Right lobe of liver (tissue), 6 donors: ENCODE results near the gene IWS1. TPM values are rescaled to one million over a fixed set of nuclear protein-coding genes. Genes with fewer than 3 reads are reported as not detected.
"Not testable (repeated sequence)": the region's sequence is repeated elsewhere in the genome, so short reads cannot be mapped to it uniquely, and the experiment has no call there.

ENCODE experiments used
- ATAC-seq, 4 donors: fragments of 200-7000 bp; cut with Tn5 transposase; one replicate each; pipeline ENCODE4 v1.9.1; 2020; ENCODE audit warnings: mild to moderate bottlenecking in 4 of 4, moderate library complexity in 4 of 4
- DNase-seq, 3 donors: peaks; one replicate each; pipeline ENCODE4 v3.0.0-alpha.2; 2020
- H3K27ac ChIP-seq, 3 donors: fragments of 200-600 bp; one replicate each; pipeline ENCODE4 v1.8.0; 2022
- H3K27me3 ChIP-seq, 2 donors: fragments of 200-600 bp; one replicate each; pipeline ENCODE4 v1.8.0; 2022
- H3K36me3 ChIP-seq, 4 donors: fragments of 200-600 bp; sonication (generic) in 1 of 4; one replicate each; pipeline versions ENCODE4 v1.5.1 to v1.8.0; 2017 to 2022; ENCODE audit warnings: control low read depth in 1 of 4
- H3K4me1 ChIP-seq, 4 donors: fragments of 200-600 bp; sonication (generic) in 1 of 4; one replicate each; pipeline versions ENCODE4 v1.5.1 to v1.8.0; 2017 to 2022; ENCODE audit warnings: control low read depth in 1 of 4
- H3K4me3 ChIP-seq, 3 donors: fragments of 200-600 bp; one replicate each; pipeline ENCODE4 v1.8.0; 2022
- H3K9me3 ChIP-seq, 4 donors: fragments of 200-600 bp; sonication (generic) in 1 of 4; one replicate each; pipeline versions ENCODE4 v1.5.1 to v1.8.0; 2017 to 2022; ENCODE audit warnings: control low read depth in 1 of 4
- POLR2A ChIP-seq: fragments of 450-650 bp; IDR thresholded peaks from one replicate; pipeline ENCODE4 v1.6.1; 2017; ENCODE audit warnings: antibody characterized with exemption, mild to moderate bottlenecking
- WGBS: methylation state at CpG from one replicate; pipeline ENCODE4 v1.1.6; 2018; ENCODE audit warnings: low coverage, low lambda C conversion rate; ENCODE audit not compliant: insufficient coverage; ENCODE audit errors: missing lambda C conversion rate; 5-methylcytosine and 5-hydroxymethylcytosine counted together
- intact Hi-C, 2 donors: fragments of 100-400 bp; cut with DNase I; formaldehyde crosslinking; loops; one replicate each; pipeline versions ENCODE4 v1.11.2 to v1.14.1; 2022
- total RNA-seq, 6 experiments: library from RNA; depleted of rRNA in 2 of 6; stranded (reverse); fragments of >200 nt in 2 of 6; fragmentation: NEBNext Ultra II Directional in 3 of 6; extraction: Animal tissue kit (Norgen Biotek cat#: 25700) in 3 of 6; gene quantifications; one replicate each; pipeline versions ENCODE4 v1.1.0 to v1.2.4, GENCODE V29; 2016 to 2023
- TF ChIP-seq, protein P1 (sequence below), 4 donors: fragments of 200-600 bp in 3 of 4; fragments of 450-650 bp in 1 of 4; IDR thresholded peaks; one replicate each; pipeline versions ENCODE4 v1.5.1 to v1.8.0; 2016 to 2022; ENCODE audit warnings: antibody characterized with exemption in 4 of 4, mild to moderate bottlenecking in 2 of 4
- donor health status: DM: no; HTN: yes; CAD: no.
- donor health status: DM: no; HTN: no; CAD: no.
- donor health status: DM: no; HTN: no; CAD: no.
- donor health status: DM: no; HTN: yes; CAD: no.
- donor health status: DM: no; HTN: yes; CAD: no.

The IWS1 gene
- total RNA-seq, 6 experiments from 2014 or later: 15.7 to 27.9 (median 20.1) TPM

DNA sequence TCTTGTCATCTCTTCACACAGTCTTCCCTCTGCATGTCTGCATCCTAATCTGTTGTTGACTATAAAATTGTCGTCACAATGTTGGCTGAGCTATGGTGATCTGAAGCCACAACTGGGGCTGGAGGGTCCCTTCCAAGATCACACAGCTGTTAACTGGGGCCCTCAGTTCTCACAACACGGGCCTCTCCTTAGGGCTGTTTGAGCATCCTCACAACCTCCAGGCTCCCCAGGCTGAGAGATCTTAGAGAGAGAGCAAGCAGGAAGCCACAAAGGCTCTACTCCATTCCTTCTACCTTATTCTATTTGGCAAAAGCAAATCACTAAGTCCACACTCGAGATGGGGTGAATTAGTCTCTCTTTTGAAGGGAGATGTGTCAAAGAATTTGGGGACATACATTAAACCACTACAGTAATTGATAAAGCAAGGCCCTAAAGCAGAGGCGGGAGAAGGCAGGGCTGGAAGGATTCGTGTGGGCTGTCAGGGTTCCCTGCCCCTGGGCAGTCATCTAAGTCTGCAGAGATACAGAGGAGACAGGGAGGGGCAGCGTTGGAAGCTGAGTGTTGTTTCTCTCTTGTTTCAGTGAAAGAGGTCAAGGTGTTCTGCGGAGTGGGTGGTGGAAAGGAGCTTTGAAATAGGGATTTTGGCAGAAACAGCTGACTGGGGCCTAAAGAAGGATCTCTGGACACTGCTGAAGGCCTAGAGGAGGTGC is 25.1 kb upstream of the IWS1 start:
- H3K27ac ChIP-seq: no peak overlapping the region
- 69% methylated on average over 4 of the region's 7 CpGs for WGBS
- H3K9me3 ChIP-seq: no peaks in the 10 kb centered on the region
- TF ChIP-seq, protein P1, sequence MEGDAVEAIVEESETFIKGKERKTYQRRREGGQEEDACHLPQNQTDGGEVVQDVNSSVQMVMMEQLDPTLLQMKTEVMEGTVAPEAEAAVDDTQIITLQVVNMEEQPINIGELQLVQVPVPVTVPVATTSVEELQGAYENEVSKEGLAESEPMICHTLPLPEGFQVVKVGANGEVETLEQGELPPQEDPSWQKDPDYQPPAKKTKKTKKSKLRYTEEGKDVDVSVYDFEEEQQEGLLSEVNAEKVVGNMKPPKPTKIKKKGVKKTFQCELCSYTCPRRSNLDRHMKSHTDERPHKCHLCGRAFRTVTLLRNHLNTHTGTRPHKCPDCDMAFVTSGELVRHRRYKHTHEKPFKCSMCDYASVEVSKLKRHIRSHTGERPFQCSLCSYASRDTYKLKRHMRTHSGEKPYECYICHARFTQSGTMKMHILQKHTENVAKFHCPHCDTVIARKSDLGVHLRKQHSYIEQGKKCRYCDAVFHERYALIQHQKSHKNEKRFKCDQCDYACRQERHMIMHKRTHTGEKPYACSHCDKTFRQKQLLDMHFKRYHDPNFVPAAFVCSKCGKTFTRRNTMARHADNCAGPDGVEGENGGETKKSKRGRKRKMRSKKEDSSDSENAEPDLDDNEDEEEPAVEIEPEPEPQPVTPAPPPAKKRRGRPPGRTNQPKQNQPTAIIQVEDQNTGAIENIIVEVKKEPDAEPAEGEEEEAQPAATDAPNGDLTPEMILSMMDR (IDR thresholded peaks at IDR 0.05): no peak
- TF ChIP-seq POLR2A: no peak
- H3K36me3 ChIP-seq: no peaks in the 10 kb centered on the region
- intact Hi-C loops: no loop called here
- no peaks in the 10 kb centered on the region for H3K27me3 ChIP-seq
- no peak for ATAC-seq
- H3K4me3 ChIP-seq: no peak overlapping the region
- peak in 1 of 3 donors; percentile 15 for DNase-seq
- H3K4me1 ChIP-seq: no peaks in the 10 kb centered on the region

DNA sequence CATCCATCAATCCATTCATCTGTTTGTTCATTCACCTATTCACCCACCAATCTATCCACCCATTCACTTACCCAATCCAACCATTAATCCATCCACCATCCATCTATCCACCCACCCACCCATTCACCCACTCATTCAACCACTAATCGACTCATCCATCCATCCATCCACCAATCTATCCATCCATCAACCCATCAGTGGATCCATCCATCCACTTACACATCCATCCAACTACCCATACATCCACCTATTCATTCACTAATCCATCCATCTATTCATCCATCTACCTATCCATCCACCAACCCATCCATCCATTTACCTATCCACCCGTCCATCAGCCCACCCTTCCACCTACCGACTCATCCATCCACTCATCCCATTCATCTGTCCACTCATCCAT is 20.5 kb upstream of the IWS1 start:
- TF ChIP-seq, protein P1 (IDR thresholded peaks at IDR 0.05): no peak
- TF ChIP-seq POLR2A: no peak
- Histone ChIP-seq H3K4me3 (no peak overlapping the region), H3K4me1 (no peaks in the 10 kb centered on the region), H3K27me3 (no peaks in the 10 kb centered on the region), H3K9me3 (no peaks in the 10 kb centered on the region), H3K27ac (no peak overlapping the region), H3K36me3 (no peaks in the 10 kb centered on the region)
- ATAC-seq: no peak
- DNase-seq: no peak
- intact Hi-C loops: no loop called here
- WGBS: 48% methylated on average over 3 of the region's 3 CpGs

DNA sequence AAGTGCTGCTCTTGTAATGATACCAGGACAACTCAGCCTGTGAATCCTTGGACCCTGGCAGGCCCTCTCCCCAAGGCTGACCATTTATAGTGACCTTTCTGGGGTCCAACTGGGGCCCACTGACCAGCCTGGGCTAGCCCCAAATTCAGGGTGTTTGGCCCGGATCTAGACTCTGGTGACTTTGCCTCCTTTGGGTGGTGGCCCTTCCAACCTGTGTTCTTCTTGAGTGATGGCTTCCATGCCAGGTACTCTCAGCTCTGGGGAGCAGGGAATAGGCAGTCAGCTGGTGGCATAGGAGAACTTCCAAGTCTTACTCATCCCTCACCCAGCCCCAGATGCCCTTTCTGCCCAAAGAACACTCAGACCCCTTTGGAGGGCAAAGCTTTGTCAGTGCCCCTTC is 19.5 kb upstream of the IWS1 start:
- Histone ChIP-seq H3K36me3 (no peaks in the 10 kb centered on the region), H3K27ac (no peak overlapping the region), H3K27me3 (no peaks in the 10 kb centered on the region), H3K4me1 (no peaks in the 10 kb centered on the region), H3K9me3 (no peaks in the 10 kb centered on the region), H3K4me3 (no peak overlapping the region)
- TF ChIP-seq, protein P1 (IDR thresholded peaks at IDR 0.05): no peak
- no peak for TF ChIP-seq POLR2A
- intact Hi-C loops: no loop called here
- DNase-seq (no peak), ATAC-seq (no peak)
- WGBS: no CpG with 5 or more reads among the region's 1 CpG

DNA sequence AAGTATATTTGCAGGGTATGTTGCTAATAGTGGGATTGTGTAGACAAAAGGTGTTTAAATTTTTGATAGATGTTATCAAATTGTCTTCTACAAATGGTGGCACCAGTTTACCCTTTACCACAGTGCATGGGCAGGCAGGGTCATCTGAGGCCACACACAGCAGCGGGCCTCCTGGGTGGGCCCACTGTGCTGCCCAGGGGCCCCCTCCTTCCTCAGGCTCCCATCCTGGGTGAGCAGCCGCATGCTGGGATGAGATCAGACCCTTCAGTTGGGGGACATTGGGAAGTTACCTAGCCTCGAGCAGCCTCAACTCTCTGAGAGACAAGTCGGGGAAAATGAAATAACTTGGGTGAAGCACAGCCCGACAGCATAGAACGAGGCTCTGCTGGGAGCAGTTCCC is 18.9 kb upstream of the IWS1 start:
- WGBS: 60% methylated on average over 1 of the region's 6 CpGs
- no peaks in the 10 kb centered on the region for H3K36me3 ChIP-seq
- ATAC-seq: no peak

GRCh38 chr2:127543013-127543501 is 16.8 kb upstream of the IWS1 start:
- ATAC-seq, H3K9me3 ChIP-seq, H3K4me3 ChIP-seq, intact Hi-C loops, H3K36me3 ChIP-seq, H3K4me1 ChIP-seq, H3K27me3 ChIP-seq, H3K27ac ChIP-seq, DNase-seq: not testable (repeated sequence)
- WGBS: 54% methylated on average over 8 of the region's 8 CpGs

More for the DNA sequence above, 18.9 kb upstream of the IWS1 start:
- TF ChIP-seq POLR2A: no peak
- TF ChIP-seq, protein P1 (IDR thresholded peaks at IDR 0.05): no peak
- Histone ChIP-seq H3K27ac (no peak overlapping the region), H3K9me3 (no peaks in the 10 kb centered on the region), H3K4me3 (no peak overlapping the region), H3K4me1 (no peaks in the 10 kb centered on the region), H3K27me3 (no peaks in the 10 kb centered on the region)
- DNase-seq: no peak
- intact Hi-C loops: no loop called here
